Measurements from ENCODE around the gene EFCAB5. TPM values are rescaled to one million over a fixed set of nuclear protein-coding genes. Genes with fewer than 3 reads are reported as not detected.
"Not testable (repeated sequence)": the region's sequence is repeated elsewhere in the genome, so short reads cannot be mapped to it uniquely, and the experiment has no call there.

The EFCAB5 gene
- total RNA-seq, 2 donors from 2014 or later: 1.3 to 1.6 TPM

GRCh38 chr17:30000755-30001257 is 59.4 kb downstream of the EFCAB5 start:
- Histone ChIP-seq H3K27ac (no peak overlapping the region), H3K36me3 (no peaks in the 10 kb centered on the region), H3K4me1 (no peaks in the 10 kb centered on the region), H3K9ac (ENCODE audit: low read depth in 2 of 2, low read length in 2 of 2) (no peak overlapping the region), H3K27me3 (no peaks in the 10 kb centered on the region), H3K4me3 (no peak overlapping the region), H3K9me3 (no peaks in the 10 kb centered on the region)
- intact Hi-C loops (cut with DNase I): loop anchor here (10.0 kb wide), 1 partner anchor 196 kb away; no protein-coding TSS in a partner anchor
- DNase-seq: no peak
- no peak for TF ChIP-seq CTCF (IDR thresholded peaks at IDR 0.05)

DNA sequence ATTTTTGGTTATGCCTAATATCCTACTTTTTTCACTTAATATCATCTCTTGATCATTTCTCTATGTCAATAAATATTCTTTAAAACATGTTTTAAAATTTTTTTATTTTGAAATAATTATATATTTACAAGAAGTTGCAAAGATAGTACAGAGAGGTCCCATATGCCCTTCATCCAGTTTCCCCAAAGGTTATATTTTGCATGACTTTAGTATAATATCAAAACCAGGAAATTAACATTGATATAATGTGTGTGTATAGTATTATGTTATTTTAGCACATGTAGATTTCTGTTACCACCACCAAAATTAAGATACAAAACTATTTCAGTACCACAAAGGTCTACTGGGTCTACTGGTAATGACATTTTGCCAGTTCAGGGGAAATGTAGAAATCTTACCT is 60.7 kb downstream of the EFCAB5 start:
- H3K9ac ChIP-seq (ENCODE audit: low read depth in 2 of 2, low read length in 2 of 2): no peak overlapping the region
- TF ChIP-seq CTCF (IDR thresholded peaks at IDR 0.05): no peak
- H3K9me3 ChIP-seq: no peaks in the 10 kb centered on the region
- no peak overlapping the region for H3K27ac ChIP-seq
- no peaks in the 10 kb centered on the region for H3K27me3 ChIP-seq
- H3K36me3 ChIP-seq: no peaks in the 10 kb centered on the region
- H3K4me3 ChIP-seq: no peak overlapping the region
- intact Hi-C loops (cut with DNase I): loop anchor here (10.0 kb wide), 1 partner anchor 197 kb away; no protein-coding TSS in a partner anchor
- H3K4me1 ChIP-seq: no peaks in the 10 kb centered on the region
- DNase-seq: no peak

GRCh38 chr17:30005709-30006320 is 64.4 kb downstream of the EFCAB5 start:
- no peaks in the 10 kb centered on the region for H3K9me3 ChIP-seq
- no peaks in the 10 kb centered on the region for H3K4me1 ChIP-seq
- no peak overlapping the region for H3K9ac ChIP-seq (ENCODE audit: low read depth in 2 of 2, low read length in 2 of 2)
- no peak overlapping the region for H3K27ac ChIP-seq
- H3K4me3 ChIP-seq: no peak overlapping the region
- no peaks in the 10 kb centered on the region for H3K27me3 ChIP-seq
- no peak for DNase-seq
- no peaks in the 10 kb centered on the region for H3K36me3 ChIP-seq
- intact Hi-C loops (cut with DNase I): loop anchor here (10.0 kb wide), 1 partner anchor 201 kb away; no protein-coding TSS in a partner anchor
- TF ChIP-seq CTCF (IDR thresholded peaks at IDR 0.05): no peak

DNA sequence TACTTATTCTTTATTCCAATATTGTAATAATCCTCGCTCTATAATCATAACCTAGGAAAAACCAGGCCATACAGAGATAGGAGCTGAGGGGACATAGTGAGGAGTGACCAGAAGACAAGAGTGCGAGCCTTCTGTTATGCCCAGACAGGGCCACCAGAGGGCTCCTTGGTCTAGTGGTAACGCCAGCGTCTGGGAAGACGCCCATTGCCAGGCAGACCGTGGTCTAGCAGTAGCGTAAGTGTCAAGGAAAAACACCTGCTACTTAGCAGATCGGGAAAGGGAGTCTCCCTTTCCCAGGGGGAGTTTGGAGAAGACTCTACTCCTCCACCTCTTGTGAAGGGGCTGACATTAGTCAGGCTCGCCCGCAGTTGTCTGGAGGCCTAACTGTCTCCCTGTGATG is 70.5 kb downstream of the EFCAB5 start:
- H3K4me3 ChIP-seq; intact Hi-C loops (cut with DNase I); H3K27ac ChIP-seq; H3K9ac ChIP-seq (ENCODE audit: low read depth in 2 of 2, low read length in 2 of 2); H3K27me3 ChIP-seq; H3K4me1 ChIP-seq; DNase-seq; H3K36me3 ChIP-seq; H3K9me3 ChIP-seq: not testable (repeated sequence)

DNA sequence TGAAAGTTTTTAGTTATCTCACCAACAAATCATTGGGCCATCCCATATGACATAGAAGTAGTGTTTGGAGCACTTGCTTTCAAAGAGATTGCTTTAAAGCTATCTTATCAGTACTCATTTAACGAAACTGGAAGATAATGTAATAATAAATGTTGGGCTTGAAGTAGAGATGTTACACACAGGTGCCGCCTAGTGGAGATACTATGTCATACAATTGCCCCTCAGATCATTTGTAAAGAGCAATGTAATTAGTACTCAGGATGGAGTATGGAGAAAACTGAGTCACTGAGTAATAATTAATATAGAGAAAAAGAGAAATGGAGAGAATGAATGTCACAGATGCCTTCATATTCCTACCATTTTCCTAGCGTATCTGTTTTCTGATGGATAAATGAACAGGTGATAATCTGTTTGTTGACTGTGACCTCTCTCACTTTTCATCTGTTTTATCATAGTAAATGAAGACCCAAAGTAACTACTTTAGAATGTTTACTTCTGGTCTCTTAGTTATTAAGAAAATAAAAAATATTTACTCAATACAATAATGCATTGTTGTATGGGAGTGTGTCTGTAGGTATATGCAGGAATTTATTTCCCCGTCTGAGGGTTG is 80.4 kb downstream of the EFCAB5 start:
- no peaks in the 10 kb centered on the region for H3K36me3 ChIP-seq
- no peak overlapping the region for H3K27ac ChIP-seq
- intact Hi-C loops (cut with DNase I): loop anchor here (5.0 kb wide), 1 partner anchor 215 kb away; no protein-coding TSS in a partner anchor
- no peaks in the 10 kb centered on the region for H3K27me3 ChIP-seq
- H3K4me3 ChIP-seq: no peak overlapping the region
- no peaks in the 10 kb centered on the region for H3K4me1 ChIP-seq
- H3K9me3 ChIP-seq: no peaks in the 10 kb centered on the region
- no peak overlapping the region for H3K9ac ChIP-seq (ENCODE audit: low read depth in 2 of 2, low read length in 2 of 2)
- peak; percentile 32 for DNase-seq
- TF ChIP-seq CTCF (IDR thresholded peaks at IDR 0.05): peak; percentile 80

DNA sequence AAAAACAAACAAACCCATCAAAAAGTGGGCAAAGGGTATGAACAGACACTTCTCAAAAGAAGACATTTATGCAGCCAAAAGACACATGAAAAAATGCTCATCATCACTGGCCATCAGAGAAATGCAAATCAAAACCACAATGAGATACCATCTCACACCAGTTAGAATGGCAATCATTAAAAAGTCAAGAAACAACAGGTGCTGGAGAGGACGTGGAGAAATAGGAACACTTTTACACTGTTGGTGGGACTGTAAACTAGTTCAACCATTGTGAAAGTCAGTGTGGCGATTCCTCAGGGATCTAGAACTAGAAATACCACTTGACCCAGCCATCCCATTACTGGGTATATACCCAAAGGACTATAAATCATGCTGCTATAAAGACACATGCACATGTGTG is 83.9 kb downstream of the EFCAB5 start:
- DNase-seq; intact Hi-C loops (cut with DNase I); H3K4me1 ChIP-seq; H3K27me3 ChIP-seq; H3K9ac ChIP-seq (ENCODE audit: low read depth in 2 of 2, low read length in 2 of 2); H3K9me3 ChIP-seq; H3K27ac ChIP-seq; H3K4me3 ChIP-seq; H3K36me3 ChIP-seq: not testable (repeated sequence)

All from colonic mucosa (tissue), 4 donors.